Esophagus muscularis mucosa (tissue), 3 donors: ENCODE measurements around the gene UPK2.

Source experiments
- POLR2A ChIP-seq: fragments of 450-650 bp; IDR thresholded peaks from one replicate; pipeline ENCODE4 v1.6.1; 2017; ENCODE audit warnings: antibody characterized with exemption, moderate library complexity, mild to moderate bottlenecking, low read depth
- POLR2AphosphoS5 ChIP-seq, 2 donors: sonication (generic); formaldehyde crosslinking; IDR thresholded peaks; one replicate each; pipeline ENCODE4 v1.6.1; 2017; ENCODE audit warnings: antibody characterized with exemption in 2 of 2
- TF ChIP-seq, protein P1 (sequence below), 3 experiments: fragments of 200-600 bp in 2 of 3; fragments of 450-650 bp in 1 of 3; sonication (generic) in 2 of 3; IDR thresholded peaks; one replicate each; pipeline ENCODE4 v1.5.1; 2017 to 2019; ENCODE audit warnings: antibody characterized with exemption in 3 of 3, mild to moderate bottlenecking in 2 of 3, moderate library complexity in 1 of 3

DNA sequence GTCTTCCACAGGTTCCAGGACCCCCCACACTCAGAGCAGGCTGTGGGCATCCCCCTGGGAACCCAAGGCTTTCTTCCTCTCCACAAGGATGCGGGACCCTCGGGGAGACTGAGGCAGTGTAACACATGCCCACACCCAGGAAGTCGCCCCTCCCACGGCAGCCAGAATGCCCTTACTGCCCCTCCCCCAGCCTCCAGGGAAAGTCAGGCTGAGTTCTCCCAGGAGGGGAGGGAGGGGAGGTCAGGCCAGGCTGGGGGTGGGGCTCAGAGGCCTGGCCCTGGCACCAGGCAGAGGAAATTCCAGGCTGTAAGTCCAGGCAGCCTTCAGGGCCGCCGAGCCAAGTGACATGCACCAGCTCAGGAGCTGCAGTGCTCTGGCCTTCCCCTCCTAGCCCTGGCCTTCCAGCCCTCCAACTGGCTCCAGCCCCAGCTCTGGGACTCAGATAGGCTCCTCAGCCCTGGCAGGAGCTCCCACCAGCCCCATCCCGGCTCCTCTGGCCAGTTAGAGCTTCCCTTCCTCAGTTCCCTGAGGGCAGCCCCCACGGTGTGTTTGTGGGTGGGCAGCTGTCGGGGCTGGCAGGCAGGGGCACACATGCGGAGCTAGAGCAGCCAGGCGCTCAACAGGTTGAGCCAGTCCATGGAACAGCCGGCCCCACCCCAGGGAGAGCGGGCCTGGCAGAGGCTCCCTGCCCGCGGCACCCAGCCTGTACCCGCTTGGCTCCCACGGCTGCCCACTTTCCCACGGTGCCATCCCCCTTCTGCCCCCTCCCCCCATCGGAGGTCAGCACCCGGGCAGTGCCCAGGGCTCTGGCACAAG, 34.0 kb upstream of the UPK2 start:
- TF ChIP-seq POLR2A (peak; percentile 58), POLR2AphosphoS5 (IDR thresholded peaks at IDR 0.05) (peak in 1 of 2 donors; percentile 88)
- TF ChIP-seq, protein P1, sequence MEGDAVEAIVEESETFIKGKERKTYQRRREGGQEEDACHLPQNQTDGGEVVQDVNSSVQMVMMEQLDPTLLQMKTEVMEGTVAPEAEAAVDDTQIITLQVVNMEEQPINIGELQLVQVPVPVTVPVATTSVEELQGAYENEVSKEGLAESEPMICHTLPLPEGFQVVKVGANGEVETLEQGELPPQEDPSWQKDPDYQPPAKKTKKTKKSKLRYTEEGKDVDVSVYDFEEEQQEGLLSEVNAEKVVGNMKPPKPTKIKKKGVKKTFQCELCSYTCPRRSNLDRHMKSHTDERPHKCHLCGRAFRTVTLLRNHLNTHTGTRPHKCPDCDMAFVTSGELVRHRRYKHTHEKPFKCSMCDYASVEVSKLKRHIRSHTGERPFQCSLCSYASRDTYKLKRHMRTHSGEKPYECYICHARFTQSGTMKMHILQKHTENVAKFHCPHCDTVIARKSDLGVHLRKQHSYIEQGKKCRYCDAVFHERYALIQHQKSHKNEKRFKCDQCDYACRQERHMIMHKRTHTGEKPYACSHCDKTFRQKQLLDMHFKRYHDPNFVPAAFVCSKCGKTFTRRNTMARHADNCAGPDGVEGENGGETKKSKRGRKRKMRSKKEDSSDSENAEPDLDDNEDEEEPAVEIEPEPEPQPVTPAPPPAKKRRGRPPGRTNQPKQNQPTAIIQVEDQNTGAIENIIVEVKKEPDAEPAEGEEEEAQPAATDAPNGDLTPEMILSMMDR (IDR thresholded peaks at IDR 0.05): no peak
